WTC11 (cell line): ENCODE measurements around the gene HDGF. TPM values are rescaled to one million over a fixed set of nuclear protein-coding genes. Genes with fewer than 3 reads are reported as not detected.

Source experiments
- ATAC-seq: fragments of 200-7000 bp; cut with Tn5 transposase; 2 replicates; pipeline ENCODE4 v1.10.0; 2021; ENCODE audit warnings: mild to moderate bottlenecking, moderate library complexity
- CTCF ChIA-PET: fragments of 300-600 bp; sonication (Branson Sonifier 250); formaldehyde crosslinking; loops from one replicate; lab custom pipeline; 2021; ENCODE audit warnings: antibody characterized with exemption; lab: Charles Lee
- POLR2A ChIA-PET: fragments of 350-600 bp; sonication (Branson Sonifier 250); formaldehyde crosslinking; loops from one replicate; lab custom pipeline; 2021; ENCODE audit warnings: antibody characterized with exemption; lab: Charles Lee
- DNase-seq: peaks from one replicate; pipeline ENCODE4 v3.0.0; 2021; ENCODE audit warnings: low spot score
- H3K27ac Mint-ChIP-seq: 2 replicates; pipeline ENCODE4 v1.8.0; 2021; ENCODE audit warnings: mixed read lengths
- H3K27me3 Mint-ChIP-seq: 2 replicates; pipeline ENCODE4 v1.8.0; 2021; ENCODE audit warnings: low read depth, mild to moderate bottlenecking, moderate library complexity, mixed read lengths
- H3K36me3 Mint-ChIP-seq: 2 replicates; pipeline ENCODE4 v1.8.0; 2021; ENCODE audit warnings: mixed read lengths
- H3K4me1 Mint-ChIP-seq: 2 replicates; pipeline ENCODE4 v1.8.0; 2022; ENCODE audit warnings: mixed read lengths
- H3K4me3 Mint-ChIP-seq: 2 replicates; pipeline ENCODE4 v1.8.0; 2021; ENCODE audit warnings: mild to moderate bottlenecking, moderate library complexity, mixed read lengths
- H3K9me3 Mint-ChIP-seq: 2 replicates; pipeline ENCODE4 v1.8.0; 2021; ENCODE audit warnings: mixed read lengths
- KAT7 ChIP-seq: sonication (generic); formaldehyde crosslinking; IDR thresholded peaks from 2 replicates; pipeline ENCODE4 v1.8.1; 2023; ENCODE audit warnings: missing genetic modification reagents, mild to moderate bottlenecking, borderline replicate concordance
- PRRX2 ChIP-seq: fragments of 250-450 bp; sonication (Bioruptor Pico); IDR thresholded peaks from 2 replicates; pipeline ENCODE4 v1.8.0; 2021; ENCODE audit warnings: mild to moderate bottlenecking
- TEAD4 ChIP-seq: sonication (generic); formaldehyde crosslinking; IDR thresholded peaks from 2 replicates; pipeline ENCODE4 v1.8.0; 2022; ENCODE audit warnings: mild to moderate bottlenecking, missing genetic modification reagents
- total RNA-seq: library from RNA; stranded (reverse); gene quantifications from 3 replicates; pipeline ENCODE4 v1.2.3, GENCODE V29; 2021
- TF ChIP-seq, protein P1 (sequence below): fragments of 250-450 bp; sonication (Bioruptor Pico); IDR thresholded peaks from 2 replicates; pipeline ENCODE4 v1.9.0; 2021; ENCODE audit warnings: mild to moderate bottlenecking
- TF ChIP-seq, protein P2 (sequence below): sonication (generic); formaldehyde crosslinking; IDR thresholded peaks from 2 replicates; pipeline ENCODE4 v1.8.1; 2023; ENCODE audit warnings: mild to moderate bottlenecking, missing genetic modification reagents, moderate library complexity
- TF ChIP-seq, protein P3 (sequence below): fragments of 250-450 bp; sonication (Bioruptor Pico); IDR thresholded peaks from 2 replicates; pipeline ENCODE4 v2.1.2; 2022; ENCODE audit warnings: mild to moderate bottlenecking, moderate library complexity
- TF ChIP-seq, protein P4 (sequence below): sonication (generic); formaldehyde crosslinking; IDR thresholded peaks from 2 replicates; pipeline ENCODE4 v1.8.0; 2022; ENCODE audit warnings: missing genetic modification reagents
- TF ChIP-seq, protein P5 (sequence below): sonication (generic); formaldehyde crosslinking; IDR thresholded peaks from 2 replicates; pipeline ENCODE4 v1.8.1; 2022; ENCODE audit warnings: mild to moderate bottlenecking, moderate library complexity, missing genetic modification reagents
- TF ChIP-seq, protein P6 (sequence below): sonication (generic); formaldehyde crosslinking; IDR thresholded peaks from 2 replicates; pipeline ENCODE4 v1.8.0; 2022; ENCODE audit warnings: mild to moderate bottlenecking, missing genetic modification reagents
- TF ChIP-seq, protein P7 (sequence below): sonication (generic); formaldehyde crosslinking; IDR thresholded peaks from 2 replicates; pipeline ENCODE4 v1.8.0; 2022; ENCODE audit warnings: mild to moderate bottlenecking, missing genetic modification reagents
- TF ChIP-seq, protein P8 (sequence below): fragments of 200-600 bp; IDR thresholded peaks from 2 replicates; pipeline ENCODE4 v1.8.0; 2022; ENCODE audit warnings: antibody characterized with exemption
- TF ChIP-seq, protein P9 (sequence below): sonication (generic); formaldehyde crosslinking; IDR thresholded peaks from 2 replicates; pipeline ENCODE4 v1.8.0; 2023; ENCODE audit warnings: missing genetic modification reagents, mild to moderate bottlenecking, borderline replicate concordance

HDGF gene
- total RNA-seq, 1 experiment from 2014 or later = 339 TPM

DNA sequence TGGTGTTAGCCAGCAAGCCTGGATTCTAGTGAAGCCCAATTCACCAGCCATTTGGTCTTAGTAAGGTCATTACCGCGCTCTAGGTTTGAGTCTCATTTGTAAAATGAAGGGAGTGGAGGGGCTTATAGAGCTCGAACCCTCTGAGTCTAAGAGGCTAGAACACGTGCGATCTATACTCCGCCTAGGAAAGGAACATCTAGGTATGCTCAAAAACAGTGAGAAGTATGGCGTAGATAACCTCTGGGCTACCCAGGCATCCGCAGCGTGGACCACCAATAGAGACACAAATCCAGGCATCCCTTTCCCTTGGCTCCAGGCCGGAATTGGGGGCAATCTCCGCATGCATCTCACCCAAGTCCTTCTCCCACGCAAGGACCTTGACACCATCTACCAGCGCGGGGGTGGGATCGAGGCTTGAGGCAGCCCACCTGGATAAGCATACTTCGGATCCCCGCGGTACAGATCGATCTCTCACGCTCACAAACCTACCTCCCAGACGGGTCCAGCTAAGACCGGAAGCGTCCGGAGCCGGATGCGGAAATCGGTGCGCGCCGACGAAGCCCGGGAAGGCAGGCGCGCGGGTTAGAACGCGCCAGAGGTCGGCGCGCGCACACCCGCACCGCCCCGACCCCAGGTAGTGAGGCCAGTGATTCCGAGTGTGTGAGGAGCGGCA, 23.4 kb downstream of the HDGF start, which contains the start of gene METTL25B:
Gene METTL25B, plus strand, starts transcription at position 544 of the 673 bp plus-strand sequence. CDS start 636 bp downstream, outside the sequence.
- ChIA-PET CTCF (interaction anchor here (0.6 to 9.5 kb wide), 20 partner anchors 13 to 1967 kb away, joined by 3 to 682 read pairs (median 8); partner anchors contain the start of genes CRABP2, HDGF, INSRR and LRRC71), POLR2A (interaction anchor here (0.6 to 5.3 kb wide), 16 partner anchors 13 to 226 kb away, joined by 3 to 57 read pairs (median 4); partner anchors contain the start of genes CRABP2, HDGF, MRPL24 and PRCC)
- H3K4me3 Mint-ChIP-seq = no peak within 1 kb of the TSS
- DNase-seq (peak; percentile 81), ATAC-seq (peak; percentile 63)
- peaks cover 20% of the 10 kb centered on the region for H3K36me3 Mint-ChIP-seq
- no peaks in the 10 kb centered on the region for H3K27me3 Mint-ChIP-seq
- peaks cover 14% of the 10 kb centered on the region for H3K4me1 Mint-ChIP-seq
- TF ChIP-seq, protein P1, sequence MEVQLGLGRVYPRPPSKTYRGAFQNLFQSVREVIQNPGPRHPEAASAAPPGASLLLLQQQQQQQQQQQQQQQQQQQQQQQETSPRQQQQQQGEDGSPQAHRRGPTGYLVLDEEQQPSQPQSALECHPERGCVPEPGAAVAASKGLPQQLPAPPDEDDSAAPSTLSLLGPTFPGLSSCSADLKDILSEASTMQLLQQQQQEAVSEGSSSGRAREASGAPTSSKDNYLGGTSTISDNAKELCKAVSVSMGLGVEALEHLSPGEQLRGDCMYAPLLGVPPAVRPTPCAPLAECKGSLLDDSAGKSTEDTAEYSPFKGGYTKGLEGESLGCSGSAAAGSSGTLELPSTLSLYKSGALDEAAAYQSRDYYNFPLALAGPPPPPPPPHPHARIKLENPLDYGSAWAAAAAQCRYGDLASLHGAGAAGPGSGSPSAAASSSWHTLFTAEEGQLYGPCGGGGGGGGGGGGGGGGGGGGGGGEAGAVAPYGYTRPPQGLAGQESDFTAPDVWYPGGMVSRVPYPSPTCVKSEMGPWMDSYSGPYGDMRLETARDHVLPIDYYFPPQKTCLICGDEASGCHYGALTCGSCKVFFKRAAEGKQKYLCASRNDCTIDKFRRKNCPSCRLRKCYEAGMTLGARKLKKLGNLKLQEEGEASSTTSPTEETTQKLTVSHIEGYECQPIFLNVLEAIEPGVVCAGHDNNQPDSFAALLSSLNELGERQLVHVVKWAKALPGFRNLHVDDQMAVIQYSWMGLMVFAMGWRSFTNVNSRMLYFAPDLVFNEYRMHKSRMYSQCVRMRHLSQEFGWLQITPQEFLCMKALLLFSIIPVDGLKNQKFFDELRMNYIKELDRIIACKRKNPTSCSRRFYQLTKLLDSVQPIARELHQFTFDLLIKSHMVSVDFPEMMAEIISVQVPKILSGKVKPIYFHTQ (CRISPR knock-in tag) = no peak
- TF ChIP-seq, protein P2, sequence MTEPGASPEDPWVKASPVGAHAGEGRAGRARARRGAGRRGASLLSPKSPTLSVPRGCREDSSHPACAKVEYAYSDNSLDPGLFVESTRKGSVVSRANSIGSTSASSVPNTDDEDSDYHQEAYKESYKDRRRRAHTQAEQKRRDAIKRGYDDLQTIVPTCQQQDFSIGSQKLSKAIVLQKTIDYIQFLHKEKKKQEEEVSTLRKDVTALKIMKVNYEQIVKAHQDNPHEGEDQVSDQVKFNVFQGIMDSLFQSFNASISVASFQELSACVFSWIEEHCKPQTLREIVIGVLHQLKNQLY (CRISPR knock-in tag) = no peak
- TF ChIP-seq, protein P3, sequence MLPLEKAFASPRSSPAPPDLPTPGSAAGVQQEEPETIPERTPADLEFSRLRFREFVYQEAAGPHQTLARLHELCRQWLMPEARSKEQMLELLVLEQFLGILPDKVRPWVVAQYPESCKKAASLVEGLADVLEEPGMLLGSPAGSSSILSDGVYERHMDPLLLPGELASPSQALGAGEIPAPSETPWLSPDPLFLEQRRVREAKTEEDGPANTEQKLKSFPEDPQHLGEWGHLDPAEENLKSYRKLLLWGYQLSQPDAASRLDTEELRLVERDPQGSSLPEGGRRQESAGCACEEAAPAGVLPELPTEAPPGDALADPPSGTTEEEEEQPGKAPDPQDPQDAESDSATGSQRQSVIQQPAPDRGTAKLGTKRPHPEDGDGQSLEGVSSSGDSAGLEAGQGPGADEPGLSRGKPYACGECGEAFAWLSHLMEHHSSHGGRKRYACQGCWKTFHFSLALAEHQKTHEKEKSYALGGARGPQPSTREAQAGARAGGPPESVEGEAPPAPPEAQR (CRISPR knock-in tag) = no peak
- TF ChIP-seq, protein P4, sequence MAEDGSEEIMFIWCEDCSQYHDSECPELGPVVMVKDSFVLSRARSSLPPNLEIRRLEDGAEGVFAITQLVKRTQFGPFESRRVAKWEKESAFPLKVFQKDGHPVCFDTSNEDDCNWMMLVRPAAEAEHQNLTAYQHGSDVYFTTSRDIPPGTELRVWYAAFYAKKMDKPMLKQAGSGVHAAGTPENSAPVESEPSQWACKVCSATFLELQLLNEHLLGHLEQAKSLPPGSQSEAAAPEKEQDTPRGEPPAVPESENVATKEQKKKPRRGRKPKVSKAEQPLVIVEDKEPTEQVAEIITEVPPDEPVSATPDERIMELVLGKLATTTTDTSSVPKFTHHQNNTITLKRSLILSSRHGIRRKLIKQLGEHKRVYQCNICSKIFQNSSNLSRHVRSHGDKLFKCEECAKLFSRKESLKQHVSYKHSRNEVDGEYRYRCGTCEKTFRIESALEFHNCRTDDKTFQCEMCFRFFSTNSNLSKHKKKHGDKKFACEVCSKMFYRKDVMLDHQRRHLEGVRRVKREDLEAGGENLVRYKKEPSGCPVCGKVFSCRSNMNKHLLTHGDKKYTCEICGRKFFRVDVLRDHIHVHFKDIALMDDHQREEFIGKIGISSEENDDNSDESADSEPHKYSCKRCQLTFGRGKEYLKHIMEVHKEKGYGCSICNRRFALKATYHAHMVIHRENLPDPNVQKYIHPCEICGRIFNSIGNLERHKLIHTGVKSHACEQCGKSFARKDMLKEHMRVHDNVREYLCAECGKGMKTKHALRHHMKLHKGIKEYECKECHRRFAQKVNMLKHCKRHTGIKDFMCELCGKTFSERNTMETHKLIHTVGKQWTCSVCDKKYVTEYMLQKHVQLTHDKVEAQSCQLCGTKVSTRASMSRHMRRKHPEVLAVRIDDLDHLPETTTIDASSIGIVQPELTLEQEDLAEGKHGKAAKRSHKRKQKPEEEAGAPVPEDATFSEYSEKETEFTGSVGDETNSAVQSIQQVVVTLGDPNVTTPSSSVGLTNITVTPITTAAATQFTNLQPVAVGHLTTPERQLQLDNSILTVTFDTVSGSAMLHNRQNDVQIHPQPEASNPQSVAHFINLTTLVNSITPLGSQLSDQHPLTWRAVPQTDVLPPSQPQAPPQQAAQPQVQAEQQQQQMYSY (CRISPR knock-in tag) = no peak
- TF ChIP-seq, protein P5, sequence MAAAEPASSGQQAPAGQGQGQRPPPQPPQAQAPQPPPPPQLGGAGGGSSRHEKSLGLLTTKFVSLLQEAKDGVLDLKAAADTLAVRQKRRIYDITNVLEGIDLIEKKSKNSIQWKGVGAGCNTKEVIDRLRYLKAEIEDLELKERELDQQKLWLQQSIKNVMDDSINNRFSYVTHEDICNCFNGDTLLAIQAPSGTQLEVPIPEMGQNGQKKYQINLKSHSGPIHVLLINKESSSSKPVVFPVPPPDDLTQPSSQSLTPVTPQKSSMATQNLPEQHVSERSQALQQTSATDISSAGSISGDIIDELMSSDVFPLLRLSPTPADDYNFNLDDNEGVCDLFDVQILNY = peak; percentile 88; the same call in 1 of the 2 replicates
- TF ChIP-seq, protein P6, sequence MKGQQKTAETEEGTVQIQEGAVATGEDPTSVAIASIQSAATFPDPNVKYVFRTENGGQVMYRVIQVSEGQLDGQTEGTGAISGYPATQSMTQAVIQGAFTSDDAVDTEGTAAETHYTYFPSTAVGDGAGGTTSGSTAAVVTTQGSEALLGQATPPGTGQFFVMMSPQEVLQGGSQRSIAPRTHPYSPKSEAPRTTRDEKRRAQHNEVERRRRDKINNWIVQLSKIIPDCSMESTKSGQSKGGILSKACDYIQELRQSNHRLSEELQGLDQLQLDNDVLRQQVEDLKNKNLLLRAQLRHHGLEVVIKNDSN (CRISPR knock-in tag) = peak; percentile 31; the same call in 1 of the 2 replicates
- TF ChIP-seq, protein P7, sequence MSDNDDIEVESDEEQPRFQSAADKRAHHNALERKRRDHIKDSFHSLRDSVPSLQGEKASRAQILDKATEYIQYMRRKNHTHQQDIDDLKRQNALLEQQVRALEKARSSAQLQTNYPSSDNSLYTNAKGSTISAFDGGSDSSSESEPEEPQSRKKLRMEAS = peak; percentile 45; the same call in 1 of the 2 replicates
- TF ChIP-seq, protein P8, sequence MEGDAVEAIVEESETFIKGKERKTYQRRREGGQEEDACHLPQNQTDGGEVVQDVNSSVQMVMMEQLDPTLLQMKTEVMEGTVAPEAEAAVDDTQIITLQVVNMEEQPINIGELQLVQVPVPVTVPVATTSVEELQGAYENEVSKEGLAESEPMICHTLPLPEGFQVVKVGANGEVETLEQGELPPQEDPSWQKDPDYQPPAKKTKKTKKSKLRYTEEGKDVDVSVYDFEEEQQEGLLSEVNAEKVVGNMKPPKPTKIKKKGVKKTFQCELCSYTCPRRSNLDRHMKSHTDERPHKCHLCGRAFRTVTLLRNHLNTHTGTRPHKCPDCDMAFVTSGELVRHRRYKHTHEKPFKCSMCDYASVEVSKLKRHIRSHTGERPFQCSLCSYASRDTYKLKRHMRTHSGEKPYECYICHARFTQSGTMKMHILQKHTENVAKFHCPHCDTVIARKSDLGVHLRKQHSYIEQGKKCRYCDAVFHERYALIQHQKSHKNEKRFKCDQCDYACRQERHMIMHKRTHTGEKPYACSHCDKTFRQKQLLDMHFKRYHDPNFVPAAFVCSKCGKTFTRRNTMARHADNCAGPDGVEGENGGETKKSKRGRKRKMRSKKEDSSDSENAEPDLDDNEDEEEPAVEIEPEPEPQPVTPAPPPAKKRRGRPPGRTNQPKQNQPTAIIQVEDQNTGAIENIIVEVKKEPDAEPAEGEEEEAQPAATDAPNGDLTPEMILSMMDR = no peak
- TF ChIP-seq, protein P9, sequence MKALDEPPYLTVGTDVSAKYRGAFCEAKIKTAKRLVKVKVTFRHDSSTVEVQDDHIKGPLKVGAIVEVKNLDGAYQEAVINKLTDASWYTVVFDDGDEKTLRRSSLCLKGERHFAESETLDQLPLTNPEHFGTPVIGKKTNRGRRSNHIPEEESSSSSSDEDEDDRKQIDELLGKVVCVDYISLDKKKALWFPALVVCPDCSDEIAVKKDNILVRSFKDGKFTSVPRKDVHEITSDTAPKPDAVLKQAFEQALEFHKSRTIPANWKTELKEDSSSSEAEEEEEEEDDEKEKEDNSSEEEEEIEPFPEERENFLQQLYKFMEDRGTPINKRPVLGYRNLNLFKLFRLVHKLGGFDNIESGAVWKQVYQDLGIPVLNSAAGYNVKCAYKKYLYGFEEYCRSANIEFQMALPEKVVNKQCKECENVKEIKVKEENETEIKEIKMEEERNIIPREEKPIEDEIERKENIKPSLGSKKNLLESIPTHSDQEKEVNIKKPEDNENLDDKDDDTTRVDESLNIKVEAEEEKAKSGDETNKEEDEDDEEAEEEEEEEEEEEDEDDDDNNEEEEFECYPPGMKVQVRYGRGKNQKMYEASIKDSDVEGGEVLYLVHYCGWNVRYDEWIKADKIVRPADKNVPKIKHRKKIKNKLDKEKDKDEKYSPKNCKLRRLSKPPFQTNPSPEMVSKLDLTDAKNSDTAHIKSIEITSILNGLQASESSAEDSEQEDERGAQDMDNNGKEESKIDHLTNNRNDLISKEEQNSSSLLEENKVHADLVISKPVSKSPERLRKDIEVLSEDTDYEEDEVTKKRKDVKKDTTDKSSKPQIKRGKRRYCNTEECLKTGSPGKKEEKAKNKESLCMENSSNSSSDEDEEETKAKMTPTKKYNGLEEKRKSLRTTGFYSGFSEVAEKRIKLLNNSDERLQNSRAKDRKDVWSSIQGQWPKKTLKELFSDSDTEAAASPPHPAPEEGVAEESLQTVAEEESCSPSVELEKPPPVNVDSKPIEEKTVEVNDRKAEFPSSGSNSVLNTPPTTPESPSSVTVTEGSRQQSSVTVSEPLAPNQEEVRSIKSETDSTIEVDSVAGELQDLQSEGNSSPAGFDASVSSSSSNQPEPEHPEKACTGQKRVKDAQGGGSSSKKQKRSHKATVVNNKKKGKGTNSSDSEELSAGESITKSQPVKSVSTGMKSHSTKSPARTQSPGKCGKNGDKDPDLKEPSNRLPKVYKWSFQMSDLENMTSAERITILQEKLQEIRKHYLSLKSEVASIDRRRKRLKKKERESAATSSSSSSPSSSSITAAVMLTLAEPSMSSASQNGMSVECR (CRISPR knock-in tag) = peak; percentile 31; the same call in 1 of the 2 replicates
- TF ChIP-seq PRRX2 (no peak), KAT7 (CRISPR knock-in tag) (0 out of 2 replicates have a peak, but pooled peaks have one; percentile 4), TEAD4 (no peak)
- H3K9me3 Mint-ChIP-seq = no peaks in the 10 kb centered on the region
- peak within 1 kb of the TSS; percentile 99 for H3K27ac Mint-ChIP-seq
